Measurements from ENCODE around the gene ACACA. TPM values are rescaled to one million over a fixed set of nuclear protein-coding genes. Genes with fewer than 3 reads are reported as not detected.
"Not testable (repeated sequence)": the region's sequence is repeated elsewhere in the genome, so short reads cannot be mapped to it uniquely, and the experiment has no call there.

ACACA gene
- total and polyA plus RNA-seq, 4 donors = 6.1 to 49.9 (median 23.7) TPM

DNA sequence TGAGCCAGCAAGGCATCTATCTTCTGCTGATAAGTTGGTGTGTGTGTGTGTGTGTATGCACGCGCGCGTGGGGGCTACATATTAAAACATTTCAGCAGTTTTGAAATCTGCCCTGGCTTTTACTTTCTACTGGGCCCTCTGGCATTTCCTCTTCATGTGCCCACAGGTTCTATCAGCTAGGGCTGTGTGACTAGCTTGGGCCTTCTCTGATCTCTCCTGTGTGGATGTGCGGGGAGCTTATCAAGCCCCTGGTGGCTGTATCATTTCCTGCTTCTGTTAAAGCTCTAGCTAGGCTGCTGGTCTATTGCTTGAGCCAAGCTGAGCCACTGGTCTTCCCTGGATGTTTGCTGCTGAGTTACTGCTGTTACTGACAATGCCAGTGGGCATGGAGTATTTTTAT is 325.3 kb downstream of the ACACA start:
- intact Hi-C loops (cut with DNase I) = no loop called here
- WGBS, 2 donors = 79 to 82% methylated on average over 5 of the region's 5 CpGs
- Histone ChIP-seq H3K4me3 (ENCODE audit: low read length in 2 of 2) (no peak overlapping the region), H3K27ac (ENCODE audit: low read depth in 1 of 2, low read length in 2 of 2) (no peak overlapping the region), H3K27me3 (ENCODE audit: control insufficient read depth in 1 of 2, insufficient read depth in 2 of 2, low read length in 1 of 2) (no peaks in the 10 kb centered on the region), H3K36me3 (ENCODE audit: control insufficient read depth in 1 of 2, insufficient read depth in 2 of 2, low read length in 1 of 2) (peaks cover 0 to 7% of the 10 kb centered on the region in 2 donors), H3K4me1 (ENCODE audit: control insufficient read depth in 1 of 2, insufficient read depth in 2 of 2, low read length in 2 of 2) (no peaks in the 10 kb centered on the region), H3K9me3 (ENCODE audit: control insufficient read depth, low read length) (no peaks in the 10 kb centered on the region)
- DNase-seq (no peak), ATAC-seq (ENCODE audit: low FRiP score) (no peak)

DNA sequence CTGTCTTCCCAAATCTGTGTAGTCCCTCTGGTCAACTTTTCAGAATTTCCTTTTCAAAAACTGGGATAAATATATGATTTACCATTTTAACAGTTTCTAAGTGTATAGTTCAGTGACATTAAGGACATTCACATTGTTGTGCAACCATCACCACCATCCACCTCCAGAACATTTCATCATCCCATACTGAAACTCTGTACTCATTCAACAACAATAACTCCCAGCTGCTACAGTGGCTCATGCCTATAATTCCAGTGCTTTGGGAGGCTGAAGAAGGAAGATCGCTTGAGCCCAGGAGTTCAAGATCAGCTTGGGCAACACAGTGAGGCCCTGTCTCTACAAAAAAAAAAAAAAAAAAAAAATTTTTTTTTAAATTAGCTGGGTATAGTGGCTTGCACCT is 326.9 kb downstream of the ACACA start:
- WGBS, 2 donors = 95 to 96% methylated on average over 1 of the region's 1 CpG
- Histone ChIP-seq H3K4me3 (ENCODE audit: low read length in 2 of 2) (no peak overlapping the region), H3K9me3 (ENCODE audit: control insufficient read depth, low read length) (no peaks in the 10 kb centered on the region), H3K27me3 (ENCODE audit: control insufficient read depth in 1 of 2, insufficient read depth in 2 of 2, low read length in 1 of 2) (no peaks in the 10 kb centered on the region), H3K4me1 (ENCODE audit: control insufficient read depth in 1 of 2, insufficient read depth in 2 of 2, low read length in 2 of 2) (no peaks in the 10 kb centered on the region), H3K27ac (ENCODE audit: low read depth in 1 of 2, low read length in 2 of 2) (no peak overlapping the region), H3K36me3 (ENCODE audit: control insufficient read depth in 1 of 2, insufficient read depth in 2 of 2, low read length in 1 of 2) (no peaks in the 10 kb centered on the region)
- intact Hi-C loops (cut with DNase I) = no loop called here
- DNase-seq (no peak), ATAC-seq (ENCODE audit: low FRiP score) (no peak)

DNA sequence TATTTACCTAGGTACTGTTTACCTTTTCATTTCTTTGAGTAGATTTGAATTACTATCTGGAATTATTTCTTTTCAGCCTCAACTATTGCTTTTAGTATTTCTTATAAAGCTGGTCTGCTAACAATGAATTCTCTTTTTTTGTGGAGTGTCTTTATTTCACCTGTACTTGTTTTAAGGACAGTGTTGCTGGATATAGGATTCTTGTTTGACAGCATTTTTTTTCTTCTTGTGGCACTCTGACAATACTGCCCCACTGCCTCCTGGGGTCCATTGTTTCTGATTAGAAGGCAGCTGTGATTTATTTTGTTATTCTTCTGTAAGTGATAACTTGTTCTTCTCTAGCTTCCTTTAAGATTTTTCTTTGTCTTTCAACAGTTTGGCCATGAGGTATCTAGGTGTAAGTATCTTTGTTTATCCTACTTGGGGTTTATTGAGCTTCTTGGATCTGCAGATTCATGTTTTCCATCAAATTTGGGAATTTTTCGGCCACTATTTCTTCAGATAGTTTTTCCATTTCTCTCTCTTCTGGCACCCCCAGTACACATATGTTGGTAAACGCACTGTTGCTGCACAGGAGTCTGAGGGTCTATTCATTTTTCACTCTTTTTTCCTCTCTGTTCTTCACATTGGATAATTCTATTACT is 327.4 kb downstream of the ACACA start:
- no peak overlapping the region for H3K27ac ChIP-seq (ENCODE audit: low read depth in 1 of 2, low read length in 2 of 2)
- no peaks in the 10 kb centered on the region for H3K9me3 ChIP-seq (ENCODE audit: control insufficient read depth, low read length)
- intact Hi-C loops (cut with DNase I) = no loop called here
- 89 to 94% methylated on average over 2 of the region's 2 CpGs for WGBS, 2 donors
- DNase-seq (no peak), ATAC-seq (ENCODE audit: low FRiP score) (no peak)
- H3K36me3 ChIP-seq (ENCODE audit: control insufficient read depth in 1 of 2, insufficient read depth in 2 of 2, low read length in 1 of 2) = no peaks in the 10 kb centered on the region
- no peaks in the 10 kb centered on the region for H3K4me1 ChIP-seq (ENCODE audit: control insufficient read depth in 1 of 2, insufficient read depth in 2 of 2, low read length in 2 of 2)
- no peaks in the 10 kb centered on the region for H3K27me3 ChIP-seq (ENCODE audit: control insufficient read depth in 1 of 2, insufficient read depth in 2 of 2, low read length in 1 of 2)
- no peak overlapping the region for H3K4me3 ChIP-seq (ENCODE audit: low read length in 2 of 2)

DNA sequence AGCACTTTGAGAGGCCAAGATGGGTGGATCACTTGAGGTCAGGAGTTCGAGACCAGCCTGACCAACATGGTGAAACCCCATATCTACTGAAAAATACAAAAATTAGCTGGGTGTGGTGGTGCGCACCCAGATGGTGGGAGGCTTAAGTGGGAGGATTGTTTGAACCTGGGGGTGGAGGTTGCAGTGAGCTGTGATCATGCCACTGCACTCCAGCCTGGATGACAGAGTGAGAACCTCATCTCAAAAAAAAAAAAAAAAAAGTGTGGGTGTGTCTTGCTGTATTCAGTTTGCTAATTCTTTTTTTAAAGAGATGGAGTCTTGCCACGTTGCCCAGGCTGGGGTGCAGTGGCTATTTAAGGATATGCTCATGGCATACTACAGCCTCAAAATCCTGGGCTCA is 333.2 kb downstream of the ACACA start:
- H3K27me3 ChIP-seq (ENCODE audit: control insufficient read depth in 1 of 2, insufficient read depth in 2 of 2, low read length in 1 of 2); DNase-seq; H3K36me3 ChIP-seq (ENCODE audit: control insufficient read depth in 1 of 2, insufficient read depth in 2 of 2, low read length in 1 of 2); H3K27ac ChIP-seq (ENCODE audit: low read depth in 1 of 2, low read length in 2 of 2); intact Hi-C loops (cut with DNase I); H3K4me3 ChIP-seq (ENCODE audit: low read length in 2 of 2); ATAC-seq (ENCODE audit: low FRiP score); H3K4me1 ChIP-seq (ENCODE audit: control insufficient read depth in 1 of 2, insufficient read depth in 2 of 2, low read length in 2 of 2); H3K9me3 ChIP-seq (ENCODE audit: control insufficient read depth, low read length): not testable (repeated sequence)
- 66 to 69% methylated on average over 3 of the region's 3 CpGs for WGBS, 2 donors

DNA sequence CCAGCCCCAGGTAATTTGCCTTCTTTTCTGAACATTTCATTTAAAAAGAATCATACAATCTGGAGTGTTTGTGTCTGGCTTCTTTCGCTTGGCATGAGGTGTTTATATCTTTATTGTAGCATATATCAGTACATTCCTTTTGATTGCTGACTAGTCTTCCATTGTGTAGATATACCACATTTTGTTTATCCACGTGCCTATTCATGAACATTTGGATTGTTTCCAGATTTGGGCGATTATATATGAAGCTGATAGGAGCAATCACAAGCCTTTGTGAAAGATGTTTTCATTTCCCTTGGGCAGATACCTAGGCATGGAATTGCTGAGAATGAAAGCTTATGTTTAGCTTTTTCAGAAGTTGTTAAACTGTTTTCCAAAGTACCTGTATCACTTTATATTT is 337.5 kb downstream of the ACACA start:
- ATAC-seq (ENCODE audit: low FRiP score) = no peak

DNA sequence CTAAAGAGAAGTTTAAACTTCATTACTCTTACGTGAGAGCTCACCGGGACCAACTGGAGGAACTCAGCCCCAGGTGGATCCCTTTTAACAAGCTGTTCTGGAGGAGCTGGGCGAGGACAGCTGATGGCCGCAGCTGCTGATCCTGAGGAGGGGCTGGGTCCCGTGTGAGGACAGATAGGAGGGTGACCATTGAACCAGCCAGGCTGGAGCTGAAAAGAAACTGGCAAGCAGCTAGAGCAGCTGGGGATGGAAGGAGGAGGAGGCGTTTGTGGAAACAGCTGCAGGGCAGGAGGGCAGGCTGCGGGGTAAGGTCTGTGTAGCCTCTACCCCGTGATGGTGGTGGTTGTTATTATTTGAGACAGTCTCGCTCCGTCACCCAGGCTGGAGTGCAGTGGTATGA is 338.4 kb downstream of the ACACA start:
- no peak overlapping the region for H3K4me3 ChIP-seq (ENCODE audit: low read length in 2 of 2)
- DNase-seq = no peak
- H3K27ac ChIP-seq (ENCODE audit: low read depth in 1 of 2, low read length in 2 of 2) = no peak overlapping the region
- no peak for ATAC-seq (ENCODE audit: low FRiP score)
- WGBS, 2 donors = 61 to 68% methylated on average over 9 to 10 of the region's 10 CpGs
- H3K27me3 ChIP-seq (ENCODE audit: control insufficient read depth in 1 of 2, insufficient read depth in 2 of 2, low read length in 1 of 2) = no peaks in the 10 kb centered on the region
- no peaks in the 10 kb centered on the region for H3K9me3 ChIP-seq (ENCODE audit: control insufficient read depth, low read length)
- no peaks in the 10 kb centered on the region for H3K36me3 ChIP-seq (ENCODE audit: control insufficient read depth in 1 of 2, insufficient read depth in 2 of 2, low read length in 1 of 2)
- intact Hi-C loops (cut with DNase I) = no loop called here
- H3K4me1 ChIP-seq (ENCODE audit: control insufficient read depth in 1 of 2, insufficient read depth in 2 of 2, low read length in 2 of 2) = no peaks in the 10 kb centered on the region

More for the DNA sequence above, 337.5 kb downstream of the ACACA start:
- Histone ChIP-seq H3K27ac (ENCODE audit: low read depth in 1 of 2, low read length in 2 of 2) (no peak overlapping the region), H3K27me3 (ENCODE audit: control insufficient read depth in 1 of 2, insufficient read depth in 2 of 2, low read length in 1 of 2) (no peaks in the 10 kb centered on the region), H3K36me3 (ENCODE audit: control insufficient read depth in 1 of 2, insufficient read depth in 2 of 2, low read length in 1 of 2) (no peaks in the 10 kb centered on the region), H3K9me3 (ENCODE audit: control insufficient read depth, low read length) (no peaks in the 10 kb centered on the region), H3K4me1 (ENCODE audit: control insufficient read depth in 1 of 2, insufficient read depth in 2 of 2, low read length in 2 of 2) (no peaks in the 10 kb centered on the region), H3K4me3 (ENCODE audit: low read length in 2 of 2) (no peak overlapping the region)
- no peak for DNase-seq
- 85 to 90% methylated on average over 3 of the region's 3 CpGs for WGBS, 2 donors
- intact Hi-C loops (cut with DNase I) = no loop called here

DNA sequence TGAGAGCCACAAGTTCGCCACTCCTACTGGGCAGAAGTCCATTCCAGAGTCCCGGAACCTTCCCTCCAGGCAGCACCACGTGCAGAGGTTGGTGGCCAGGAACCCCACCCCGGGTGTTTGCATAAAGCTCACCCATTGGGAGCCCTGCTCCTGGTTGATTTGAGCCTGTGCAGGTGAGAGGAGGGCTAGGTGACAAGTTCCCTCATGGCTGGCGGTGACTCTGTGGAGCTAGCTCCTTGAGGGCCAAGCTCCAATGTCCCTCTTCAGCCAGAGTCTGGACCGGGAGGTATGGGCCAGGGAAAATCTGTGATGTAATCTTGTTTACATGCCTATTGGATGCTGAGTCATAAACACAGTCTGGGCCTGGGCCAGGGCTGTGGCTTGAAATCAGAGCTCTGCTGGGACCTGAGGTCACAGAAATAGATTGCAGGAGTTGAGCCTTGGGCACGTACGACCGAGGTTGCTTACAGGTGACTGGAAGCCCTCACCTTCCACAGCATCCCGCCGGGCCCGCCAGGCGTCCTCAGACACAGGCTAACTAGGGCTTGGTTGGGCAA is 339.0 kb downstream of the ACACA start:
- H3K4me3 ChIP-seq (ENCODE audit: low read length in 2 of 2) = no peak overlapping the region
- H3K27me3 ChIP-seq (ENCODE audit: control insufficient read depth in 1 of 2, insufficient read depth in 2 of 2, low read length in 1 of 2) = no peaks in the 10 kb centered on the region
- no peaks in the 10 kb centered on the region for H3K36me3 ChIP-seq (ENCODE audit: control insufficient read depth in 1 of 2, insufficient read depth in 2 of 2, low read length in 1 of 2)
- H3K27ac ChIP-seq (ENCODE audit: low read depth in 1 of 2, low read length in 2 of 2) = no peak overlapping the region
- ATAC-seq (ENCODE audit: low FRiP score) = peak; percentile 33
- intact Hi-C loops (cut with DNase I) = no loop called here
- H3K9me3 ChIP-seq (ENCODE audit: control insufficient read depth, low read length) = no peaks in the 10 kb centered on the region
- WGBS, 2 donors = 58 to 65% methylated on average over 13 of the region's 13 CpGs
- H3K4me1 ChIP-seq (ENCODE audit: control insufficient read depth in 1 of 2, insufficient read depth in 2 of 2, low read length in 2 of 2) = no peaks in the 10 kb centered on the region
- no peak for DNase-seq

DNA sequence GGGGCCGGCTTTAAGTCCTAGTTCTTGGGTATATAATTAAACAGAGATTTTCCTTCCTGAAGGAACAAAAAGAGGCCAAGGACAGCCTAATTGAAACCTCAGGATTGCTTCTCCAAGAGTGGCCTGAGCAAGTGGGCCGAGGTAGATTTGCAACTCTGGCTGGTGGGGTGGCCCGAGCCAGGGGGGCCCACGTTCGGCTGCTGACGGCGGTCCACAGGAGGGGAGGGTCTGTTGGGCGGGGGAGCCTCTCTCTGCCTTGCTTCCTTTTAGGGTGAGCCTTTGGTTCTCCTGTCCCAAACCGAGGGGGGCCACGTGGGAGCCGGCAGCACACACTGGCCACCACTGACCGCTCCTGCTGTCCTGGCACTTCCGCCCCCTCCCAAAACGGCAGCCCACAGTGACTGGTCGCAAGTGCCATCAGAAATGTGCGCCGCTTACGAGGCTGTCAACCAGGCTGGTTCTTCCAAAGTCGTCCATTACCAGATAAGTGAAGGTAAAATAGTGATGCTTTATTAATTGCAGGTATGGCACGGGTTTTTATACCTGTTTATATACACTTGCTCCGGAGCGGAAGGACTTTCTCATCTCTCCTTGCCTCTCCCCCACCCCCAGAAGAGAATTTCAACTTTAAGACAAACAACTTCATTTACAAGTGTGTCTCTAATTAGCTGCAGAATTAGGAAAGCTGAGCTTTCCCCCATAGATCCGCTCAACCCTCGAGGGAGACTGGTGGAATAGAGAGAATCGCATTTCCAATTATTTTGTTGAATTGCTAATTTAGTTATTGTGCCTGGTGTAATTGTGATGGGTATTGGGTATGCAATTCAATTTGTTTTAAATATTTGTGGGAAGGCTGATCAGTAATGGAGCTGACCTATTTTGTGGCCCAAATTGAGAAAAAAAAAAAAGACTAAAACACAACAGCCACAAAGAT is 340.0 kb downstream of the ACACA start:
- WGBS, 2 donors = 24 to 30% methylated on average over 25 of the region's 25 CpGs
- Histone ChIP-seq H3K4me1 (ENCODE audit: control insufficient read depth in 1 of 2, insufficient read depth in 2 of 2, low read length in 2 of 2) (no peaks in the 10 kb centered on the region), H3K36me3 (ENCODE audit: control insufficient read depth in 1 of 2, insufficient read depth in 2 of 2, low read length in 1 of 2) (no peaks in the 10 kb centered on the region), H3K4me3 (ENCODE audit: low read length in 2 of 2) (no peak overlapping the region), H3K27ac (ENCODE audit: low read depth in 1 of 2, low read length in 2 of 2) (no peak overlapping the region), H3K9me3 (ENCODE audit: control insufficient read depth, low read length) (no peaks in the 10 kb centered on the region), H3K27me3 (ENCODE audit: control insufficient read depth in 1 of 2, insufficient read depth in 2 of 2, low read length in 1 of 2) (no peaks in the 10 kb centered on the region)
- DNase-seq (no peak), ATAC-seq (ENCODE audit: low FRiP score) (no peak)
- intact Hi-C loops (cut with DNase I) = no loop called here
